ENCODE results near the gene ASB1.

The ASB1 gene

GRCh38 chr2:238479847-238480246, 53.1 kb downstream of the ASB1 start:
- DNase-seq (no peak), ATAC-seq (no peak)
- Mint-ChIP-seq H3K4me3 (no peak overlapping the region), H3K9me3 (peaks cover 26% of the 10 kb centered on the region in 2 donors), H3K27ac (no peak overlapping the region), H3K27me3 (no peaks in the 10 kb centered on the region), H3K4me1 (no peaks in the 10 kb centered on the region)

- no peak overlapping the region for H3K27ac Mint-ChIP-seq
- no peak for ATAC-seq
- no peak for DNase-seq
- peaks cover 19 to 25% of the 10 kb centered on the region in 2 donors for H3K9me3 Mint-ChIP-seq
- no peak overlapping the region for H3K4me3 Mint-ChIP-seq
- no peaks in the 10 kb centered on the region for H3K27me3 Mint-ChIP-seq
- H3K4me1 Mint-ChIP-seq: no peaks in the 10 kb centered on the region
Observed at GRCh38 chr2:238483021-238483420, 56.3 kb downstream of the ASB1 start.

DNA sequence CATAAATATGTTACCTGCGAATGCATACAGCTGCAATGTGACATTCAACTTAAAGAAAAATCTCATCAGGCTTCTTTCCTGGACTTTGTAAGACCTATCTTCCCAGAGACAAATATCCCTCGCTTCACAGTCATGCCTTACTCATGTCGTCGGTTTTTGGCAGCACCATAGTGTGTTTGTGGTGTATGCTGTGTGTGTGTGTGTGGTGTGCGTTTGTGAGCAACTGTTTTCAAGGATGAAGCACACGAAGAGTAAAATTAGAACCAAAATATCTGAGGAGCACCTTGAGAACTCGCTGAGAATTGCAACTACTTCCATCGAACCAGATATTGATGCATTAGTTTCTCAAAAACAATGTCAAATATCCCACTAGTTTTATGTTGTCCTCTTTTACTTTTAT, 56.9 kb downstream of the ASB1 start:
- H3K27ac Mint-ChIP-seq: no peak overlapping the region
- no peaks in the 10 kb centered on the region for H3K4me1 Mint-ChIP-seq
- no peak overlapping the region for H3K4me3 Mint-ChIP-seq
- DNase-seq: no peak
- peaks cover 14 to 19% of the 10 kb centered on the region in 2 donors for H3K9me3 Mint-ChIP-seq
- no peak for ATAC-seq
- H3K27me3 Mint-ChIP-seq: no peaks in the 10 kb centered on the region

DNA sequence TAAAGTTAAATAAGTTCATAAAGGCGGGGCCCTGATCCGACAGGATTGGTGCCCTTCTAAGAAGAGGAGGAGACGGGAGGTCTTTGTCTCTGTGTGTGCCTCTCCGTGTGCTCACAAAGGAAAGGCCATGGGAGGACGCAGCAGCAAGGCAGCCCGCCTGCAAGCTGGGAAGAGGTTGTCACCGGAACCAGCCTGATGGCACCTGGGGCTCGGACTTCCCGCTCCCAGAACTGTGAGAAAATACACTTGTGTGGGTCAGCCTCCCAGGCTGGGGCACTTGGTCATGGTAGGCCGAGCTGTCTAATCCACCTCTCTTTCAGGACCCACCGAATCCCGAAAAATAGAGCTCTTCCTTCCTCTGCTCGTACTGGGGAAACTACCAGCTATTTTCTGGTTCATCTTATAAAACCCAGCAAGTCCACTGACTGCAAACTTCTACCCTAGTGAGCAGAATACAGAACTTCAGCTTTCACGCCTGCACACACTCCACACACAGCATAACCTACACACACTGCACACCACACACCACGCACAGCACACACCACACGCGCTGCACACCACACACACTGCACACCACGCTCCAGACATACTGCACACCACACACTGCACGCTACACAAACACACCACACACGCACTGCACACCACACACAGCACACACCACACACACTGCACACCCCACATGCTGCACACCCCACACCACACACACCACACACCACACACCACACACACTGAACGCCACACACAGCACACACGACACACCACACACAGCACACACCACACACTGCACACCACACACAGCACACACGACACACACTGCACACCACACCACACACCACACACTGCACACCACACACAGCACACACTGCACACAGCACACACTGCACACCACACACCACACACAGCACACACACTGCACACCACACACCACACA, 58.1 kb downstream of the ASB1 start:
- no peak overlapping the region for H3K4me3 Mint-ChIP-seq
- DNase-seq (no peak), ATAC-seq (no peak)
- H3K27me3 Mint-ChIP-seq: no peaks in the 10 kb centered on the region
- peaks cover 9 to 11% of the 10 kb centered on the region in 2 donors for H3K9me3 Mint-ChIP-seq
- H3K27ac Mint-ChIP-seq: no peak overlapping the region
- no peaks in the 10 kb centered on the region for H3K4me1 Mint-ChIP-seq

- Mint-ChIP-seq H3K4me1 (no peaks in the 10 kb centered on the region), H3K4me3 (no peak overlapping the region), H3K9me3 (no peaks in the 10 kb centered on the region), H3K27ac (no peak overlapping the region), H3K27me3 (no peaks in the 10 kb centered on the region)
- no peak for ATAC-seq
- DNase-seq: no peak
Observed at GRCh38 chr2:238486123-238486848, 59.6 kb downstream of the ASB1 start.

GRCh38 chr2:238487134-238487533, 60.4 kb downstream of the ASB1 start:
- Mint-ChIP-seq H3K4me1 (peaks cover 4% of the 10 kb centered on the region), H3K27ac (no peak overlapping the region), H3K27me3 (no peaks in the 10 kb centered on the region), H3K4me3 (no peak overlapping the region), H3K9me3 (no peaks in the 10 kb centered on the region)
- no peak for DNase-seq
- ATAC-seq: no peak

DNA sequence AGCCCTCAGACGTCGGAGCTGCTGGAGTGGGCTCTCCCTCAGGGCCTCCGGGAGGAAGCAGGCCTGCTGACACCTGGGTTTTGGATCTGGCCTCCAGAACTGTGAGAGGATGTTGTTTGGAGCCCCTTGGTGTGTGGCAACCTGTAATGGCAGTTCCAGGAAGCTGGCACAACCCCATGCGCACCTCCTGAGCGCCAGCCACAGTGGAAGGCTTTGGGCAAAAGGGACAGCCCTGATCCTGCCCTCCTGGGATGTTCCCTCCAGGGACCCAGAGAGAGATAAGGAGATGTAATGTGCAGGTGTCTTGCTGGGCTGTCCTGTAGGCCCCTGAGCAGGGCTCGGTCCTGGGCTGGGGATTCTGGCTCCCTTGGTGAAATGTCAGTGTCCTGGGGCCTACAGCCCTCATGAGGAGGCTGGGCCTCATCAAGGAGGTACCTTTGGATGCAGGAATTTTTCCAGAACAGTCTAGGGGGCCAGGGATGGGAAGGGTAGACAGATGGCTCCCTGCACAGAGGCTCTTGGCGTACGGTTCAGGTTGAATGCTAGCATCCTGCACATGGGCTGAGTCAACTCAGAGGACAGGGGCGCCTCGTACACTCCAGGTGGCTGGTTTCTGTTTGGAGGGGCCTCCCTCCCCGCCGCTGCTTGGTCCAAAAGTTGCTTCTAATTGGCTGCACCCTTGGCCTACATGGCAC, 61.1 kb downstream of the ASB1 start:
- no peak for ATAC-seq
- H3K4me3 Mint-ChIP-seq: no peak overlapping the region

DNA sequence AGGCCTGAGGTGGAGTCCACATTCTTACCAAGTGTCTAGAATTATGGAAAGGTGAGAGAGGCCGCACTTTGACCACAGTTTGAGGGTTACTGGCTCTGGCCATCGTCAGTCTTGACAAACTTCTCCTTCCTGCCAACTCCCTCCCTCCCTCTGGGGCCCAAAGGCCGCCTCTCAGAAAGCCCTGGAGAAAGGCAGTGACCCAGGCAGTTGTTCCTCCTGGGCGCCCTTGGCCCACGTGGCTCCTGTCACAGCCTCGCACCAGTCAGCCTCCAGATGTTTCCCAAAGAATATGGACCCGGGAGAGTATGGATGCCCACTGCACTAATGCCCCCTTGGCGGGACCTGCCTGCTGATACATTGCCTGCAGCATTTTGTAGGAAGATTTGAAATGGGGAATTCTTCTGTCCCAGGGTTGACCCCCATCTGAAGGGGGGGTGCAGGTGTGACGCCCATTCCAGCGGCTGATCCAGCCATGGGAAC, 61.7 kb downstream of the ASB1 start:
- no peak for DNase-seq
- Mint-ChIP-seq H3K27me3 (no peaks in the 10 kb centered on the region), H3K9me3 (no peaks in the 10 kb centered on the region), H3K27ac (no peak overlapping the region), H3K4me3 (no peak overlapping the region), H3K4me1 (peaks cover 16% of the 10 kb centered on the region)
- no peak for ATAC-seq

More for the DNA sequence above, 61.1 kb downstream of the ASB1 start:
- Mint-ChIP-seq H3K4me1 (peaks cover 10% of the 10 kb centered on the region), H3K27me3 (no peaks in the 10 kb centered on the region), H3K27ac (peak overlapping the region in 1 of 2 donors; percentile 45), H3K9me3 (no peaks in the 10 kb centered on the region)
- DNase-seq: no peak

- Mint-ChIP-seq H3K4me1 (peaks cover 27% of the 10 kb centered on the region), H3K4me3 (no peak overlapping the region), H3K9me3 (no peaks in the 10 kb centered on the region), H3K27ac (no peak overlapping the region), H3K27me3 (no peaks in the 10 kb centered on the region)
- DNase-seq (no peak), ATAC-seq (no peak)
Observed at GRCh38 chr2:238489431-238489830, 62.7 kb downstream of the ASB1 start.

DNA sequence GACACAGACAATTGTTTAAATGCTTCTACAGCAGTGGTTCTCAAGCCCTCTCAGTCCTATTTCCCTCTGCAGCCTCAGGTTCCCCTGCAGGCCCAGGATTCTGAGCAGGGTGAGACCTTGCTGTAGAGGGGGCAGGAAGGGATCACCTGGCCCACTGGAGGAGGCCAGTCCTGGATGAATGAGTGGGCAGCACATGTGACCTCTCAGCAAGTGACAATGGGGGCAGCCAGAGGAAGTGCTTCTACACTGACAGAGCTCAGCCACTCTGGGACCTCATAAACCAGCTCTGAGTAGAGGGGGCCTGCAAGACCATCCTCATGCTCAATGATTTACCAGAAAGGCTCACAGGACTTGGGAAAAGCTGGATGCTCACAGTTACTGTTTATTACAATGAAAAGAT, 63.2 kb downstream of the ASB1 start:
- no peaks in the 10 kb centered on the region for H3K9me3 Mint-ChIP-seq
- ATAC-seq (no peak), DNase-seq (no peak)
- H3K27me3 Mint-ChIP-seq: no peaks in the 10 kb centered on the region
- H3K4me1 Mint-ChIP-seq: peaks cover 31% of the 10 kb centered on the region
- no peak overlapping the region for H3K4me3 Mint-ChIP-seq
- no peak overlapping the region for H3K27ac Mint-ChIP-seq

DNA sequence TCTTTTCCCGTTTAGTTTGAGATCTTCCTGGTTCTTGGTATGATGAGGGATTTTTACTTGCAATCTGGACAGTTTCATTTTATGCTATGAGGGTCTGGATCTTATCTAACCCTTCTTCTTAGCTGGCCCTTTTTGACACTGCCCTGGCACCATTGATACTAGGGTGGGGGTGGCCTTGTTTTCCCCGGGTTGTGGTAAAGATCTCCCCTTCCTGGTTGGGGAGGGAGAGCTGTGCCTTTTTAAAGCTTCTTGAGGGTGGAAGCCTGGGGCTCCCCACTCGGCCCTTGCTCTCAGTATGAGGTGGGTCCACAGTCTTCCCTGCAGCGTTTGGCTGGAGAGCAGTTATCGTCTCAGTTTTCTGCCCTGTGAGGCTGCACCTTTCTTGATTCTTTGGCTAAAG, 66.1 kb downstream of the ASB1 start:
- Mint-ChIP-seq H3K4me1 (peaks cover 40% of the 10 kb centered on the region), H3K9me3 (no peaks in the 10 kb centered on the region), H3K4me3 (no peak overlapping the region), H3K27me3 (no peaks in the 10 kb centered on the region), H3K27ac (peak overlapping the region; percentile 4 to 44)
- DNase-seq (no peak), ATAC-seq (no peak)

DNA sequence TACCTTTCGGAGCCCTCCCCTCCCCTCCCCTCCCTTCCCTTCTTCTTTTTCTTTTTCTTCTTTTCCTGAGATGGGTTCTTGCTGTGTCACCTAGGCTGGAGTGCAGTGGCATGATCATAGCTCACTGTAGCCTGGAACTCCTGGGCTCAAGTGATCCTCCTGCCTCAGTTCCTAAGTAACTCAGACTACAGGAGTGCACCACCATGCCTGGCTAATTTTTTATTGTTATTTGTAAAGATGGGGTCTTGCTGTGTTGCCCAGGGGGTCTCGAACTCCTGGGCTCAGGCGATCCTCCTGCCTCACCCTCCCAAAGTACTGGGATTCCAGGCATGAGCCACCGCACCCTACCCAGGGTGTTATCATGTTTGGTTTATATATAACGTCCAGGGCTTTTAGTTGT, 66.7 kb downstream of the ASB1 start:
- Mint-ChIP-seq H3K4me1 (peaks cover 40% of the 10 kb centered on the region), H3K4me3 (peak overlapping the region in 1 of 2 donors; percentile 34), H3K27me3 (no peaks in the 10 kb centered on the region), H3K9me3 (no peaks in the 10 kb centered on the region), H3K27ac (peak overlapping the region; percentile 42 to 76)
- DNase-seq: no peak
- ATAC-seq: no peak

DNA sequence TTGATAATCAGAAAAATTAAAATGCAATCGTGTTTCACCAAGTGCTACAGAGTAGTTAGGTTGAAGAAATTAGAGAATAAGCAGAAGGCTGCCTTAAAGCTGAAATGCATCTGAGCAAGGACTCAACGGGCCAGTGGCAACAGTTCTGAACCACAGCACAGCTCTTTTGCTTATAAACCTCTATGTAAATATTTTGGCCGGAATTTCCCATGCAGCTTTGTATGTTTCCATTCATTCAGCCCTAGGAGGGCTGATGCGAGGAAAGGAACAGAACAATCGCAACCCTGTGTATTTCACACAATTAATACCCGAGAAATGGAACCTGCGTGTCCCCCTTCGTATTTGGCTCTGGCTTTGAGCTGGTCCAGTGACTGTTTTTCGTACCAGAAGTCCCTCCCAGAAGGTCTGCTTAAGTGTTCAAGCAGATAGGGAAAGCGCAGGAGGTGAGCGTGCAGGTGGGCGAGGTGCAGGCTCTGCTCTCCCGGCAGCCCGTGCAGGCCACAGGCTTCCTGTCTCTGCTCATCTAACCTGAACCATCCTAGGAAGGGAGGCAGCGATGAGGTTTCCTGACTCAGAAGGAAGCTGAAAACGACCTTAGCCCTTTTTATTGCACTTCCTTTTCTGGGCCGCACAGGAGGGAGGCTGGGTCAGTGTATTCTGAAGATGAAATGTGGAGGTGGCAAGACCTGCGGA, 67.3 kb downstream of the ASB1 start:
- DNase-seq: peak; percentile 35 to 47
- no peaks in the 10 kb centered on the region for H3K27me3 Mint-ChIP-seq
- H3K4me3 Mint-ChIP-seq: peak overlapping the region; percentile 49 to 52
- peaks cover 40% of the 10 kb centered on the region for H3K4me1 Mint-ChIP-seq
- H3K27ac Mint-ChIP-seq: peak overlapping the region; percentile 83 to 85
- H3K9me3 Mint-ChIP-seq: no peaks in the 10 kb centered on the region
- peak; percentile 82 for ATAC-seq

DNA sequence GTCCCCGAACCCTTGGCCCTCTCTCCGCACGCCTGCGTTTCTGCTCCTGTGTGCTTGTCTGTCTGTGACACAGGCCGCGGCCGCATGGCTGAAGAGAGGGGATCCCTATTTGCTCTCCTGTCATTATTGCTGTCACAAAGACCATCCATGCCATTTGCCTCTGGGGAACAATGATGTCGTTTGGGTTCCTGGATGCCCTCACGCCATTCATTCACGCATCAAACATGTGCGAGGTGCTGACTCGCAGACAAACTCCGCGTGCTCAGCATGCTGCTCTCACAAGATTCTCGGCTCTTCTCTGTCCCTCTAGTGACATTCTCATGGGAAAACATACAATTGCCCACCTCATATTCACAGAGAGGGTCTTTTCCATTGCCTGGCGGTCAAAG, 67.8 kb downstream of the ASB1 start:
- Mint-ChIP-seq H3K9me3 (no peaks in the 10 kb centered on the region), H3K27ac (peak overlapping the region in 1 of 2 donors; percentile 85), H3K27me3 (no peaks in the 10 kb centered on the region), H3K4me1 (peaks cover 40% of the 10 kb centered on the region), H3K4me3 (peak overlapping the region; percentile 49 to 52)
- ATAC-seq (no peak), DNase-seq (no peak)

GRCh38 chr2:238495422-238495821, 68.7 kb downstream of the ASB1 start:
- peaks cover 40% of the 10 kb centered on the region for H3K4me1 Mint-ChIP-seq
- no peaks in the 10 kb centered on the region for H3K27me3 Mint-ChIP-seq
- ATAC-seq (no peak), DNase-seq (no peak)
- H3K27ac Mint-ChIP-seq: peak overlapping the region in 1 of 2 donors; percentile 64
- no peaks in the 10 kb centered on the region for H3K9me3 Mint-ChIP-seq
- peak overlapping the region in 1 of 2 donors; percentile 49 for H3K4me3 Mint-ChIP-seq
